SK-N-SH treated with all-trans-retinoic acid at 6 μM for 48 hours (cell line): ENCODE measurements around the gene IL10RA.

ENCODE experiments used
- ARNTL ChIP-seq: fragments of 450-650 bp; formaldehyde crosslinking; IDR thresholded peaks from 2 replicates; pipeline ENCODE4 v1.5.0; 2020; ENCODE audit warnings: low read depth, mild to moderate bottlenecking, moderate library complexity, borderline replicate concordance
- RARB ChIP-seq: fragments of 250-450 bp; sonication (Bioruptor Pico); IDR thresholded peaks from 2 replicates; pipeline ENCODE4 v1.8.0; 2021; ENCODE audit warnings: mild to moderate bottlenecking, moderate library complexity
- ZFP3 ChIP-seq: fragments of 250-450 bp; sonication (Bioruptor Pico); IDR thresholded peaks from 2 replicates; pipeline ENCODE4 v1.5.0; 2020; ENCODE audit warnings: mild to moderate bottlenecking, moderate library complexity

DNA sequence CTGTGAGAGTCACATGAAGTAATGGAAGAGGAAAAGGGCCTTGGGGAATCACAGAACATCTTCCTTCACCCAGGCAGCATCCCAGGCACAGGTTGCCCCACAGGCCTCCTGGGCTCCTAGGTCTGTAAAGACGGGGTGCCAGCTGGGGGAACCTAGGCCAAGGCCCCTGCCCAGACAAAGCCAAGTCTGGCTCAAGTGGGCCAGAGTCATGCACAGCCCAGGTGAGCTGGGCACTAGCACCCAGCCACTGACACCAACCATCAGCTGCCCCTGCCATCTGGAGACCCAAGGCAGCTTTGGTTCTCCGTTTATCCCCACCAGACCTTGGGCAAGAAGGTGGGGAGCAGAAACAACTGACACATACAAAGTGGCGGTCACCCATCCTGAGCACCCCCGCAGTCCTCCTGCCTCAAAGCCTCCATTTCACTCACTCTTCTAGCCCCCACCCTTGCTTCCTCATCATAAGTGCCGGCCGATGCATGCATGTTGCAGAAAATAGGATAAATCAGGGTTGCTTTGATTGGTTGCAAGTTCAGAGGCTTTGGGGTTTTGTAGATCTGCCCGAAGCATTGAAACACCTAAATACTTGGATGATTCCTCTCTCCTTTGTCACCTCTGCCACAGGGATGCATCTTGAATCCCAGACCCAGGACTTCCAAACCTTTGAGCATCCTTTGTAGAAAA is 64.2 kb downstream of the IL10RA start:
- TF ChIP-seq RARB (CRISPR knock-in tag) (no peak), ZFP3 (no peak), ARNTL (no peak)
